Measurements from ENCODE around the gene KRTAP10-3. TPM values are rescaled to one million over a fixed set of nuclear protein-coding genes. Genes with fewer than 3 reads are reported as not detected.

The KRTAP10-3 gene
- total RNA-seq, 4 donors from 2014 or later, result not detected

DNA sequence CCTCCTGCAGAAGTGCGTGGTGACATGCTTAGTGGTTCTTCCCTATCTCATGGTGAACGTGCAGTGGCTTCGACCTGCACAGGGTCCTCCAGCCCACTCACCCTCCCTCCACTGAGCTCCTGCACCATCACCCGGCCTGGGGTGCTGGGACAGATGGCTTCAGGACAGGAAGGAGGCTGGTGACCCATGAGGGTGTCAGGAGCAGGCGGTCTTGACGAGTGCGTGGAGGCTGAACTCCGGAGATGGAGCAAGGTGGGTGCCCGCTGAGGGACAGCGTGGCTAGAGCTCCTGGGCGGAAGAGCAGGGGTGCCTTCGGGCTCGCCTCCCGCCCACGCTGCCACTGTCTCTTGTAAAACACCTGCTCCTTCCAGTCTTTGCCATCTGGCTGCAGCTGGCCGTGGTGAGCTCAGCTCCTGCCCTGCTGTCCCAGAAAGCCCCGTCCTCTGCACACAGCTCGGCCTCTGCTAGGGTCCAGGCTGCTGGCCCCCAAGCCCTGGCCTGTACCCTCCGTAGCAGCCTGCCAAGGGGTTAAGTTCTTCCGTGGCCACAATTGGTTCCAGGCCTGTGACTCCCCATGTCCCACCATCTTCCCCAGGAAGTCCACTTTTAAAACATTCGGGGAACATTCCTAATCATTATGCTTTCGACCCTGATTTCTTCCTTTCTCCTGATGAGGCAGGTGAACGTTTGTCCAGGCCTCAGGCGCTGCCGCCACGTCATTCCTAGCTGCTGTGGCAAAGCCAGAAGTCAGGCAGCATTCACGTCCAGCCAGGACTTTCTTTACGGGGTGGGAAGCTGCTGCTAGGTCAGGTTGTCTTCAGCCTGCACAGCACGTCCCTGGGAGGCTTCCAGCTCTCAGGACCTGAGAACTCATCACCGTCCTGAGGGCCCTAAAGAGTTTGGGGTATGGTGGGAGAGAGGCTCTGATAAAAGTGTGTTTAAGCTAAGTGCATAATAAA is 26.7 kb downstream of the KRTAP10-3 start:
- H3K27ac ChIP-seq, result no peak overlapping the region
- peaks cover 2 to 13% (median 12%) of the 10 kb centered on the region in 3 donors for H3K27me3 ChIP-seq
- intact Hi-C loops (cut with DNase I; ENCODE audit: low total_unique reads), result no loop called here
- no peaks in the 10 kb centered on the region for H3K4me1 ChIP-seq
- no peak overlapping the region for H3K4me3 ChIP-seq
- in situ Hi-C loops (cut with MboI; ENCODE audit: low sequenced_read_pairs in 4 of 4), result no loop called here
- no peaks in the 10 kb centered on the region for H3K9me3 ChIP-seq
- no peaks in the 10 kb centered on the region for H3K36me3 ChIP-seq
- no peak for DNase-seq
- TF ChIP-seq POLR2A (IDR thresholded peaks at IDR 0.05), result no peak
- TF ChIP-seq, protein P1, sequence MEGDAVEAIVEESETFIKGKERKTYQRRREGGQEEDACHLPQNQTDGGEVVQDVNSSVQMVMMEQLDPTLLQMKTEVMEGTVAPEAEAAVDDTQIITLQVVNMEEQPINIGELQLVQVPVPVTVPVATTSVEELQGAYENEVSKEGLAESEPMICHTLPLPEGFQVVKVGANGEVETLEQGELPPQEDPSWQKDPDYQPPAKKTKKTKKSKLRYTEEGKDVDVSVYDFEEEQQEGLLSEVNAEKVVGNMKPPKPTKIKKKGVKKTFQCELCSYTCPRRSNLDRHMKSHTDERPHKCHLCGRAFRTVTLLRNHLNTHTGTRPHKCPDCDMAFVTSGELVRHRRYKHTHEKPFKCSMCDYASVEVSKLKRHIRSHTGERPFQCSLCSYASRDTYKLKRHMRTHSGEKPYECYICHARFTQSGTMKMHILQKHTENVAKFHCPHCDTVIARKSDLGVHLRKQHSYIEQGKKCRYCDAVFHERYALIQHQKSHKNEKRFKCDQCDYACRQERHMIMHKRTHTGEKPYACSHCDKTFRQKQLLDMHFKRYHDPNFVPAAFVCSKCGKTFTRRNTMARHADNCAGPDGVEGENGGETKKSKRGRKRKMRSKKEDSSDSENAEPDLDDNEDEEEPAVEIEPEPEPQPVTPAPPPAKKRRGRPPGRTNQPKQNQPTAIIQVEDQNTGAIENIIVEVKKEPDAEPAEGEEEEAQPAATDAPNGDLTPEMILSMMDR (IDR thresholded peaks at IDR 0.05 in 4 of 5, conservative IDR thresholded peaks at IDR 0.05 in 1 of 5), result no peak
- ATAC-seq, result no peak

DNA sequence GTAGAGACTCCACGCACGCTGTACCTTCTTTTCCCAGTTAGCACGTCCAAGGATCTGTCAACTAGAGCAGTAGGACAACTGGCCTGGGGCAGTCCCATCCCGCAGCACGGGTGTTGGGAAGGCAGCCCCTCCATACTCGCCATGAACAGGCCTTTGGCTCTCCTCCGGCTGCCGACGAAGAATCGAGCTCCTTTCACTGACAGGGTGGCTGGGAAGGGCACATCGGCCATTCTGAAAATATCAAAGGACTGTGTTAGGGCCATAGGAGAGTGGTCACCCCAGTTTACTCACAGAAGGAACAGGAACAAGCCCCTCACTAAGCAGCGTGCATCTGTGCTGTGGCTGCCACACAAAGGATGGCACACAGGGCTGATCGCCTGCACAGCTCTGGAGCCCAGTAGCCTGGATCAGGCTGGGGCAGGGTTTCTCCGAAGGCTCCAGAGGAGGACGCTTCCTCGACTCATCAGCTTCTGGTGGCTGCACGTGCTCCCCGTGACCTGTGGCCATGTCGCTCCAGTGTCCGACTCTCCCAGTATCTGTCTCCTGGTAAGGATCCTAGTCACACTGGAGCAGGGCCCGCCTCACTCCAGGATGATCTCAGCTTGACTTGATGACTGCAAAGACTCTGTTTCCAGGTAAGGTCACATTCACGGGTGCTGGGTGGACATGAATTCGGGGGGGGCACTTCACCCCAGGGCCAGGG is 27.5 kb downstream of the KRTAP10-3 start:
- Histone ChIP-seq H3K4me3 (no peak overlapping the region), H3K4me1 (no peaks in the 10 kb centered on the region), H3K27ac (no peak overlapping the region), H3K27me3 (peaks cover 0 to 13% (median 12%) of the 10 kb centered on the region in 3 donors), H3K9me3 (no peaks in the 10 kb centered on the region), H3K36me3 (no peaks in the 10 kb centered on the region)
- ATAC-seq, result no peak
- in situ Hi-C loops (cut with MboI; ENCODE audit: low sequenced_read_pairs in 4 of 4), result no loop called here
- no peak for DNase-seq
- no peak for TF ChIP-seq POLR2A (IDR thresholded peaks at IDR 0.05)
- TF ChIP-seq, protein P1 (IDR thresholded peaks at IDR 0.05 in 4 of 5, conservative IDR thresholded peaks at IDR 0.05 in 1 of 5), result no peak
- intact Hi-C loops (cut with DNase I; ENCODE audit: low total_unique reads), result no loop called here

DNA sequence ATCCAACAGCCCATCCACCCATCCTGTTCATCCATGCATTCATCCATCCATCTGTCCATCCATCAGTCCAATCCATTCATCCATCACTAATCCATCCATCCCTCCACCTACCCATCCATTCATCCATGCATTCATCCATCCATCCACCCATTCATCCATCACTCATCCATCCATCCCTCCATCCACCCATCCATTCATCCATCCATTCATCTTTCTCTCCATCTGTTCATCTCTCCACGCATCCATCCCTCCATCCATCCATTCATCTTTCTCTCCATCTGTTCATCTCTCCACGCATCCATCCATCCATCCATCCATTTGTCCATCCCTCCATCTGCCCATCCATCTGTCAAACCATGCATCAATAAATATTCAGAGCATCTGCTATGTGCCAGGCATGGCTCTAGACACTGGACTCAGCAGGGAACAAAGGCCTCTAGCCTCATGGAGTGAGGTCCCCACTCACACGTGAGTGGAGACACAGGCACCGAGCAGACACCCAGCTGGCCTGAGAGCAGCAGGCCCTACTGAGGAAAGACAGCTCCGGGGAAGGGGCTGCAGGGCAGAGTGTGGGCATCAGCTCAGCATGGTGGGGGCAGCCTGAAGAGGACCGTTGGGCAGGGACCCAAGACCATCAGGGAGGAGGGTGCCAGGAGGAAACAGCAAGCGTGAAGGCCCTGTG is 28.2 kb downstream of the KRTAP10-3 start:
- H3K27me3 ChIP-seq, result peaks cover 0 to 13% (median 12%) of the 10 kb centered on the region in 3 donors
- no peak overlapping the region for H3K27ac ChIP-seq
- intact Hi-C loops (cut with DNase I; ENCODE audit: low total_unique reads) (no loop called here), in situ Hi-C loops (cut with MboI; ENCODE audit: low sequenced_read_pairs in 4 of 4) (no loop called here)
- no peak for ATAC-seq
- H3K36me3 ChIP-seq, result no peaks in the 10 kb centered on the region
- no peaks in the 10 kb centered on the region for H3K9me3 ChIP-seq
- no peak for DNase-seq
- no peak overlapping the region for H3K4me3 ChIP-seq
- H3K4me1 ChIP-seq, result no peaks in the 10 kb centered on the region
- TF ChIP-seq POLR2A (IDR thresholded peaks at IDR 0.05), result no peak
- TF ChIP-seq, protein P1 (IDR thresholded peaks at IDR 0.05 in 4 of 5, conservative IDR thresholded peaks at IDR 0.05 in 1 of 5), result no peak

DNA sequence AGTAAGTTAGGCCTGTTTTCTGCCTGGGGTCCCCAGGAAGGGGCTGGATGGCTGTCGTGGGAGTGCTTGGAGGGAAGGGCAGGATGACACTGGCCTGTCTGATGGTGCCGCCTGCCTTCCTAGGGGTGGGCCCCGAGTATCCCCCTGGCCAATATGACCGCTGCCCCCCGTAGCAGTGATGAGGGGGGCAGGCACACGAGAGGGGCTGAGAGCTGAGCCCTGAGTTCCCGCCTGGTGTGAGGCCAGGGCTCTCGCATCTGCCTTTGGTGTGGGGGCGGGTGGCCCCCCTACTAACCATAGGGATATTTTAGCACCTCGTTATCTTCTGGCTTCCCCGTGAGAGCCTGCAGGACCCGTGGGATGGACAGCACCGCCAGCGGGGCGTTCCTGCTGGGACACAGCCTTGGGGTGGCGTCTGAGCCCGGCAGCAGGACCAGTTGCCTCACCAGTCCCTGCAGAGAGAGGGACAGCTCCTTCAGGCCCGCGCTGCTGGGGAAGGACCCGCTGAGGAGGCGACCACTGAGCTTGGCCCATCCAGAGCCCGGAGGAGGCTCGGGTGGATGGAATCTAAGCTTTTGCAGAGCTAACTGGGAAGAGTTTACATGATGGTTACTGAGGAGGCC is 29.0 kb downstream of the KRTAP10-3 start:
- no peaks in the 10 kb centered on the region for H3K9me3 ChIP-seq
- no peak overlapping the region for H3K4me3 ChIP-seq
- no peak for TF ChIP-seq POLR2A (IDR thresholded peaks at IDR 0.05)
- TF ChIP-seq, protein P1 (IDR thresholded peaks at IDR 0.05 in 4 of 5, conservative IDR thresholded peaks at IDR 0.05 in 1 of 5), result no peak
- ATAC-seq, result no peak
- intact Hi-C loops (cut with DNase I; ENCODE audit: low total_unique reads), result no loop called here
- H3K36me3 ChIP-seq, result no peaks in the 10 kb centered on the region
- H3K27me3 ChIP-seq, result peaks cover 0 to 13% (median 12%) of the 10 kb centered on the region in 3 donors
- in situ Hi-C loops (cut with MboI; ENCODE audit: low sequenced_read_pairs in 4 of 4), result no loop called here
- H3K4me1 ChIP-seq, result no peaks in the 10 kb centered on the region
- no peak for DNase-seq
- no peak overlapping the region for H3K27ac ChIP-seq

Data from gastrocnemius medialis (tissue), 4 donors.